GM12872 (cell line): ENCODE measurements around the gene HACD2.

Source experiments
- TF ChIP-seq, protein P1 (sequence below): IDR thresholded peaks from 3 replicates; pipeline ENCODE4 v1.5.1; 2011; ENCODE audit warnings: low read depth, mild to moderate bottlenecking, low read length, moderate library complexity; ENCODE audit not compliant: insufficient read depth

Gene HACD2

GRCh38 chr3:123620343-123620742 is 35.5 kb upstream of the HACD2 start:
- TF ChIP-seq, protein P1, sequence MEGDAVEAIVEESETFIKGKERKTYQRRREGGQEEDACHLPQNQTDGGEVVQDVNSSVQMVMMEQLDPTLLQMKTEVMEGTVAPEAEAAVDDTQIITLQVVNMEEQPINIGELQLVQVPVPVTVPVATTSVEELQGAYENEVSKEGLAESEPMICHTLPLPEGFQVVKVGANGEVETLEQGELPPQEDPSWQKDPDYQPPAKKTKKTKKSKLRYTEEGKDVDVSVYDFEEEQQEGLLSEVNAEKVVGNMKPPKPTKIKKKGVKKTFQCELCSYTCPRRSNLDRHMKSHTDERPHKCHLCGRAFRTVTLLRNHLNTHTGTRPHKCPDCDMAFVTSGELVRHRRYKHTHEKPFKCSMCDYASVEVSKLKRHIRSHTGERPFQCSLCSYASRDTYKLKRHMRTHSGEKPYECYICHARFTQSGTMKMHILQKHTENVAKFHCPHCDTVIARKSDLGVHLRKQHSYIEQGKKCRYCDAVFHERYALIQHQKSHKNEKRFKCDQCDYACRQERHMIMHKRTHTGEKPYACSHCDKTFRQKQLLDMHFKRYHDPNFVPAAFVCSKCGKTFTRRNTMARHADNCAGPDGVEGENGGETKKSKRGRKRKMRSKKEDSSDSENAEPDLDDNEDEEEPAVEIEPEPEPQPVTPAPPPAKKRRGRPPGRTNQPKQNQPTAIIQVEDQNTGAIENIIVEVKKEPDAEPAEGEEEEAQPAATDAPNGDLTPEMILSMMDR: no peak

DNA sequence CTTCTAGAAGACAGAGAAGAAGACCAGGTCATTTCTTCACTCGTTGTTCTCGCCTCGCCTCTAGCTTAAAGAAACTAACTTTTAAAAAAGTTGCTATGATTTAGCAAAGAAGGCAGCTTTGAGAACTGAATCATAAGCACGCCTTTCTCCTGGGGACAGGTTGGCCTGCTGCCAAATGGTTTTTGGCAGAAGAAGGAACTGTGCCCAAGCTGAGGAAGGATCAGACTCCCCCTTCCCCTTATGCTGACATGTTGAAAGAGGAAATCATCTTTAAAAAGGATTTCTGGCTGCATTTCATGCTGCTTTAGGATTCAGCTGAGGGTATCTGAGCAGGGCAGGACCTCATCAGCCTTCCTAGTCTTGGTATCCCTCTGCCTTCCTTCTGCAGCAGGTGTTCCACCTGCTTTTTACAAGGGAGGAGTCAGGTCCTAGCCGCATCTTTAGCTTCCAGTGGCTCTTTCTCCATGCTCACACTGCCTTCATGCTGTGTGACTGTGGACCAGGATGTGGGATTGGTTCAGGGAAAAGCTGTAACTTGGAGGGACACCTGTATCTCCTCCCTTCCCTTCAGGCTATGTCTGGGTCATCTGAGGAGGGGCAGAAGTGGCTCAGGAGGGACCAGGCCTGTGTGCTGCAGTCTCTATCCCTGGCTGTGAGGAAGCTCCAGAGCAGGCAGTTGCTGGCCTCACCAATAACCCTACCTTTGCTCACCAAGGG is 34.1 kb upstream of the HACD2 start:
- TF ChIP-seq, protein P1: no peak

DNA sequence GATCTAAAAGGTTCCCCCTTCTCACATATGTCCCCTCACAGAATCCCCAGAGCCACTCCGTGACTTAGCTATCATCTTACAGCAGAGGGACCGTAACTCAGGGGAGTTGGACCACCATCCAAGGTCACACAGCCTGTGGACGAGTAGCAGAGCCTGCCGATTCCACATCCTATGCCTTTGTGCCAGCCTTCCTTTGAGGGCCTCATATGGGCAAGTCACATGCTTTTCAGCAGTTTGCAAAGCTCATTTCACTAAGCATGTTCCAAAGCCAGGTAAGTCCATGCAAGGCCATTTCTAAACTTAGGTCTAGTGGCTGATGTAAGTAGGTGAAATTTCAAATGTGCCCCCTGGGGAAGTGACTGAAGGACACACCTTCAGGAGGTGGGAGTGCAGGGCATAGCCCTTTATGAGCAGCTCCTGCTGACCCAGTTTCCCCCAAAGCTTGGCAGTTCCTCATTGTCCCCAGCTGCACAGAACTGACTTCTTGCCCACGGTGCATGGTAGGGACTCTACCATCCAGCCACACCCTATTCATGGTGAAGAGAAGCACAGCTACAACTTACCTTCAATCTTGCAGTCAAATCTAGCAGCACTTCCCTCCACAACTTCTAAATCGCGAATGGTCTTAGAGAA is 33.3 kb upstream of the HACD2 start:
- TF ChIP-seq, protein P1: no peak

DNA sequence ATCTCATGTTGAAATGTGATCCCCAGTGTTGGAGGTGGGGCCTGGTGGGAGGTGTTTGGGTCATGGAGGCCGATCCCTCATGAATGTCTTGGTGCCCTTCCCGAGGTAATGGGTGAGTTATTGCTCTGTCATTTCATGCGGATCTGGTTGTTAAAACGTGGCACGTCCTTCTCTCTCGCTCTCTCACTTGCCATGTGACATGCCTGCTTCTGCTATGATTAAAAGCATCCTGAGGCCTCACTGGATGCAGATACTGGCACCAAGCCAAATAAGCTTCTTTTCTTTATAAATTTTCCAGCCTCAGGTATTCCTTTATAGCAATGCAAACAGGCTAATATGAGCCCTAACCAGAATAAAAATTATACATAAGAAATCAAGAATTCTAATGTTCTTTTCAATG is 31.7 kb upstream of the HACD2 start:
- TF ChIP-seq, protein P1: no peak

DNA sequence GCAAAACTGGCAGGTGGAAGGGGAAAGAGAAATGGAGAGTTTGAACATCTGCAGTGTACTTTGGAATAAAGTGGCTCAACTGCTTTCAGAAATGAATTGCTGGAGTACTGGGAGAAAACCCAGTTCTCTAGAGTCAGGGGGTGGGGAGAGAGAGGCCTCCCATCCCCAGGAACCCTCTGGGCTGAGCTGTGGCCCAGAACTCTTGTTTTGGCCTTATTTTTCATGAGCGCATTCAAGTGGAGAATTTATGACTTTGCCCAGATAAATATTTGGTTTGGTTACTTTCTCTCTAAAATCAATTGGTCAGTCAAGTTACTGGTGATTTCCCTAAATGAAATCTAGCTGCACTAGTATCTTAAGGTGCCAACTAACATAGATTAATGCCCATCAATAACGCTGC is 28.7 kb upstream of the HACD2 start:
- TF ChIP-seq, protein P1: no peak

DNA sequence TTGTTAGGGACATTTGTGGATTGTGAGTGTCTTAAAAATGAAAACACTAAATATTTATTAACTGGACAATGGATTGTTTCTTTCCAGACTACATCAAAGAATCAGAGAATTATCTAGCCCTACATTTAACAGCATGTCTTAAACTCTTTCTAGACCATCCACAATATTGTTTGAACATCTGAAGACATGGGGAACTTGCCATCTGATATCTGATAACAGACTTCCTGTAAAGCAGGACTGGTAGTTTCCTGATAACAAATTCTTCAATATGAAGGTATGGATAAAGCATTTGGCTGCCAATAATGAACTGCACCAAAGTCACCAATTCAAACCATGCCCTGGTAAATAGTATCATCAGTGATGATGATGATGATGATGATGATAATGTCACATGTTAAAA is 26.2 kb upstream of the HACD2 start:
- TF ChIP-seq, protein P1: no peak

GRCh38 chr3:123610331-123610730 is 25.5 kb upstream of the HACD2 start:
- TF ChIP-seq, protein P1: no peak
